ENCODE measurements around the gene IL17A. TPM values are rescaled to one million over a fixed set of nuclear protein-coding genes. Genes with fewer than 3 reads are reported as not detected.

The IL17A gene
- total RNA-seq: not detected
- long read RNA-seq: 0 reads

DNA sequence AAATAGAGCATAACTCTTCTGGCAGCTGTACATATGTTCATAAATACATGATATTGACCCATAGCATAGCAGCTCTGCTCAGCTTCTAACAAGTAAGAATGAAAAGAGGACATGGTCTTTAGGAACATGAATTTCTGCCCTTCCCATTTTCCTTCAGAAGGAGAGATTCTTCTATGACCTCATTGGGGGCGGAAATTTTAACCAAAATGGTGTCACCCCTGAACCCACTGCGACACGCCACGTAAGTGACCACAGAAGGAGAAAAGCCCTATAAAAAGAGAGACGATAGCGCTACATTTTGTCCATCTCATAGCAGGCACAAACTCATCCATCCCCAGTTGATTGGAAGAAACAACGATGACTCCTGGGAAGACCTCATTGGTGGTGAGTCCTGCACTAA lies at the start of gene IL17A:
Gene IL17A, plus strand, starts transcription at position 301 of the 400 bp plus-strand sequence. Its CDS starts 57 bp downstream, at position 358.
- intact Hi-C loops (cut with micrococcal nuclease): no loop called here
- ATAC-seq: no peak
- DNase-seq: no peak

DNA sequence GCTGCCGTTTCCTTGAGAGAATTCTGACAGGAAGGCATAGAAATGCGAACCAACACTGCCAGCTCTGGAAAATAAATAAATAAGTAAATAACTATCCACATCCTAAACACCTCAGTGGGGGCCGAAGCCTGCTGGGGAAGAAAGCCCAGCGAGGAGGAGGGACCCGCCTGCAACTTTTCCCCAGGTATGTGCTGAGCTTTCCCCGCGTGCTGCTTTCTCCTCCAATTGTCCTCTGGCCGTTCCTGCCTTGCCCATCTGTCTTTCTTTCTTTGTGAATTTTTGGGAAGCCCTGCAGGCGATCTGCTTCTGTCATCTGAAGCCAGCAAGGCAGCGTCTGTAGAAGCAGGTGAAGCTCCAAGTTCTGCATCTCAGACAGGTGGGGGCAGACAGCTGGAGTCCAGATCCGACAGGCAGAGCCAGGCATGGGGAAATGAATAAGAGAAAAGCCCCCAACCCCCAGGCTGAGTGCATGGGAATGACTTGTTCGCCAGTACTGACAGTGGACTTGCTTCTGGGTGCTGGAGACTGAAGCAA lies 49.2 kb upstream of the IL17A start:
- intact Hi-C loops (cut with micrococcal nuclease): no loop called here
- no peak for ATAC-seq
- no peak for DNase-seq

DNA sequence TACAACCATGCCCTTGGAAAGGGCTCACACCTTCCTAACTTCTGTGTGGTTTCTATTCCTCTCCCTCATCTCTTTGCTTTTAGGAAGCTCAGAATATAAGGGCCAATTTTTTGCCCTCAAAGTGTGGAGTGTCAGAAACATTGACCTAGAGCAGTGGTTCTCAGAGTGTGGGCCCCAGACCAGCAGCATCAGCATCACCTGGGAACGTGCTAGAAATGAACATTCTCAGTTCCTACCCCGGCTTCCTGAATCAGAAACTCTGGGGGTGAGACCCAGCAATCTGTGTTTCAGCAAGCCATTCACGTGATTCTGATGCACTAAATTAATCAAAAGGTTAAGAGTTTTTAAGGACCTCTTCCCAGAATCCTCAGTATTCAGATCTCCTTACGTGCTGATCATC lies 47.9 kb upstream of the IL17A start:
- intact Hi-C loops (cut with micrococcal nuclease): no loop called here
- no peak for ATAC-seq
- no peak for DNase-seq

DNA sequence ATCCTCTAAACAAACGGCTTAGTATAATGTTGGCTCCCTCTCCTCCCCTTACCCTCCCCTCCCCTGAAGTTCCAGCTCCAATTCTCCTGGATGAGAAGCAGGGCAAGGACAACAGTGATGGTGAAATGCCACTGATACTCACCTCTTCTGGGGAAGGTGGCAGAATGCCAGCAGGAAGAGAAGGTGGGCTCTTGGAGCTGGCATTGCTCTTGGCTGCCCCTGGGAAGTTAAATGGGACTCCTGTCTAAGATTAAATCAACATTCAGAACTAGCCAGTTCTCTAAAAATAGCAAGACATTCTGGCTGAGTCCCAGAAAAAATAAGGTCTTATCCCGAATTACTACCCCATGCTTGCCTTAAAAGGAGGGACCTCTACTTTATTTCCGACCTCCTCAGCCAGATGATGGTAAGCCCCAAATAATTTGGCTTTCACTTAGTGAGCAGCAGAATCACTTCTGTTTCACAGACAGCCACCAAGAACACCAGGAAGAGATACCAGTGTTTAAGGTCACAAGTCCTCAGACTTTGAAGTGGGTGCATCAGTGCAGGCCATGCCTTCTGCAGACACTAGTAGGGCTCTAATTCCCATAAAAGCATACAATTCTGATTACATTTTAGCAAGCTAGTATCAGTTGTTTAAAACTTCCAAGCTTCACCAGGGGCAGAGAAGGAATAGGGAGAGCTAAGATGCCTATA lies 46.0 kb upstream of the IL17A start:
- ATAC-seq (no peak), DNase-seq (no peak)
- intact Hi-C loops (cut with micrococcal nuclease): no loop called here

DNA sequence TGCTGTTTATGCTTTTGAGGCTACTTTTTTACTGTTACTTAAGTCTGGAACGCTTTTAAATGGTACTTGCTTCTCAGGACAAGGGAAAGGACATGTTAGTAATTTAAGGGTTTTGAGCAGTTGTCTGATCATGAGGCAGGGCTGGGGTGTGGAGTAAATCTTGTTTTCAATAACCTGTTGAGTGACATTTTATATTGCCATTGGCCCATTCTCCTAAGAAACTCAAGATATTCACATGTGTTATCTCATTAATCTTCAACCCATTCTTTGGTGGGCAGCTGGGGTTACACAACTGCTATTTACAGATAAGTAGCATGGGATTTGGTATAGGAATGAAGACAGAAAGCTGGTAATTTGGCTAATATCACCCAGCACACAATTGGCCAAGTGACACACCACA lies 44.6 kb upstream of the IL17A start:
- ATAC-seq: no peak
- intact Hi-C loops (cut with micrococcal nuclease): no loop called here
- DNase-seq: no peak

DNA sequence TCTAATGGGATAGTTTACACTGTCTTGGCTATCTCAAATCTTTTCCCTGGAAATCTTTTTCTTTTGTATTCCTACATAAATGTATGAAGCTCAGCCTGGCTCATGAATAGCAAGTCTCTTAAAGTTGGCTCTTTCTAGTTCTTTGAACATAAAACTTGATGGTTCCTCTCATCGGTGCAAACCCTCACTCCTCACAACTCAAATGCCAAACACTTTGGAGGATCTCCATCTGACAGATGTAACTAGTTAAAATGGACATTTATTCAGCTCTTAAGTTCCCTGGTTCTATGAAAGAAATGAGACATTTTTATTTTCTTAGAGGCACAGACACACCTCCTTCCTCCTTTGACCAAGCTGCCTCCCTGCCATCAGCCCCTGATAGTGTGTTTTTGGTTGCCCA lies 43.6 kb upstream of the IL17A start:
- DNase-seq (no peak), ATAC-seq (no peak)
- intact Hi-C loops (cut with micrococcal nuclease): no loop called here

DNA sequence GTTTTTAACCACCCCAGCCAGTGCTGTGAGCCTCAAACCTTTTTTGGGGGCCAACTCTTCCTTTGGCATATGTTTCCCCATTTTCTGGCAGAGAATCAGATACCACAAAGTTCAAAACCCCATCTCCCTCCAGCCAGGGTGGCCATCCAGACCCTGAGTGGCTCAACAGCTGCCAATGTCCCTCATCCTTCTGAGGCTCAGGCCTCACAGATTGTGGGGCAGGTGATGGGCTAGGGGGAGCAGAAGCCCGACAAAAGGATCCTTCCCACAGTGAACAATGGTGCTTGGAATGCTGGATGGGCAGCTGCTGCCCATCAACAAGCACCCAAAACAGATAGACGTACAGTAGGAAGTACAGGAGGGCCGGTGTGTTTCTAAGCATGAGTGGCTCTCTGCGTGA lies 42.6 kb upstream of the IL17A start:
- intact Hi-C loops (cut with micrococcal nuclease): no loop called here
- ATAC-seq (no peak), DNase-seq (no peak)

DNA sequence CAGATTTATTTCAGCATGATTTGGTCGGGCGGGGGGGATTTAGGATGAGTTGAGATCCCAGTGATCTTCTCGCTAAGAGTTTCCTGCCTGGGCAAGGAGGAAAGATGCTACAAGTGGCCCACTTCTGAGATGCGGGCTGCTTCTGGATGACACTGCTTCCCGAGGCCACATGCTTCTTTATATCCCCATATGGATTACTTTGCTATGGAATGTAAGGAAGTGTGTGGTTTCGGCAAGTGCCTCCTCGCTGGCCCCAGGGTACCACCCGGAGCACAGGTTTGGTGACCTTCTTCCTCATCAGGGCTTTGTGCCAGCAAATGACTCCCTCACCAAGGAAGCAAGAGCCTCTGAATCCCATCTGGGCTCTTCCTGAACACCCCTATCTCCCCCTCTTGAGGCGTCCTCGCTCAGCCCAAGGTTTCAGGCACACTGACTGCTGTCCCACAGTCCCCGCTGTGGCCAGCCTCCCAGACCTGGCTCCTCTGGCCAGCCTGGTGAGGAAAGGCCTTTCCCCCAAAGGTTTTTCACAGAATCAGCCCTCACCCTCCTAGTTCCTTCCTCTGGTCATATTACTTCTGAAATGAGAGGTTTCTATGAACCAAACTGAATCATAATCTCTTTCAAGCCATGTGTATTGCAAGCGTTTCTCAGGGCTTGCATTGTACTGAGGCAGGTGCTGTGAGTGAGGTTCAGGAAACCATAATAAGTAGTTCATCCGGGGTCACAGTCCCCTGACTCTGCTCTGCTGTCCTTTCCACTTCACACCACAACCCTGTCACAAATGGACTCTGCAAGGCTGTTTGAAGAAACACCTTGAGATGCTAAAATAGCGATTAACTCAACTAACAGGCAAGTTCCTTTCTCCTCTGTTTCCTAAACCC lies 41.7 kb upstream of the IL17A start:
- ATAC-seq (no peak), DNase-seq (no peak)
- intact Hi-C loops (cut with micrococcal nuclease): no loop called here

DNA sequence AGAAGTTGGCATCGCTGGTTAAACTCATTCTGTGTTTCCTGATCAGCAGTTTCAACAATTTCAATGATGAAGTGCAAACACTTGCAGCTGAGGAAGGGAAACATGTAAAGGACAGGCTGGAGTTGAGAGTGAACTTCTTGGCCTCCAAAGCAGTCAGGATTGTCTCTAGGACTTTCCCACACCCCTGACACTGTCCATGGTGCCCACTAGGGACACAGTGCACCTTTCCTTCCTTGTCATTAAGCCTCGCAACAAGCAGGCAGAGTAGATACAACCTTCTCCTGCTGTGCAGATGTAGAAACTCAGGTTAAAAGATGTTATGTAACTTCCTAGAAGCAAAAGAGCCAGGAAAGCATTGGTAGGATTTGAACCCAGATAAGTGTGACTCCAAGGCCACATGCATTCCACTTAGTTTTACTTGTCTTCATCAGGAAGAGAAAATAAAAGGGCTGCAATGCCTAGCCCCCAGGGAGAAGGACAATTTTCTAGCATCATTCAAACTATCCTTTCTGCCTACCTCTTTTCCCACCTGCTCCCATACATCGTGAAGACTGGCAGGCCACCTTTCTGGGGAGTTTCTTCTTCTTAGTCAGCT lies 39.2 kb upstream of the IL17A start:
- ATAC-seq (no peak), DNase-seq (no peak)
- intact Hi-C loops (cut with micrococcal nuclease): no loop called here

DNA sequence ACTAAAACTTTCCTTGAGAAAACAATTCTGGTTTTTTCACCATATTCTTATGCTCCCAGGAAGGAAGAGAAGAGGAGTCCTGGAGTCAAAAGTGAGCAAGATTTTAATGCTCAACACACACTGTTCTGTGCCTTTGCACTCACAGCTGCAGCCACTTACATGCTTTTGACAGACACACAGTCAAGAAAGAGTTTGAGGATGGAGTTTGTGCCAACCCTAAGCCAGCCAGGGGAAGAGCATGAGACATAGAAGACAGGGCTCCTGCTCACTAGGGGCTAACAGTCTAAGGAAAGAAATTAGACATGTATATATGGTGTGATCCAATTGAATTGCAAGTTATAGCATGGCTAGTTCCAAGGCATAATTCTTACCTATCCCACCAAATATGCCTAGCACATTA lies 37.1 kb upstream of the IL17A start:
- intact Hi-C loops (cut with micrococcal nuclease): no loop called here
- DNase-seq (no peak), ATAC-seq (no peak)

DNA sequence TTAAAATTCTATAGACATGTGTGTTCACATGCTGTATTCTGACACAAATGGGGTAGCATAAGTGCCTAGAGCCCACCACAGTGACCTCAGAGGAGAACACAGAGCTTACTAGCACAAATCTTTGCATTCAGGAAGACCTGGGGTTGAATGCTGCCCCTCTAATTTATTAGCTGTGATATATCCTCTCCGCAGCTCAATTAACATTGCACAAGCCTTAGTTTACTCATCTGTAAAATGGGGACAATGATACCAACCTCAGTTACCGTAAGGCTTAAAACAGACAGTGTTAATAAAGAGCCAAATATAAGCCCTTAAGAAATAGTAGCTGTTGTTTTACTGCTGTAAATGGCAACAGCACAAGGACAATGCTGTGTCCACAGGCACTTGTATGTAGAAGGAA lies 36.2 kb upstream of the IL17A start:
- ATAC-seq (no peak), DNase-seq (no peak)
- intact Hi-C loops (cut with micrococcal nuclease): no loop called here

DNA sequence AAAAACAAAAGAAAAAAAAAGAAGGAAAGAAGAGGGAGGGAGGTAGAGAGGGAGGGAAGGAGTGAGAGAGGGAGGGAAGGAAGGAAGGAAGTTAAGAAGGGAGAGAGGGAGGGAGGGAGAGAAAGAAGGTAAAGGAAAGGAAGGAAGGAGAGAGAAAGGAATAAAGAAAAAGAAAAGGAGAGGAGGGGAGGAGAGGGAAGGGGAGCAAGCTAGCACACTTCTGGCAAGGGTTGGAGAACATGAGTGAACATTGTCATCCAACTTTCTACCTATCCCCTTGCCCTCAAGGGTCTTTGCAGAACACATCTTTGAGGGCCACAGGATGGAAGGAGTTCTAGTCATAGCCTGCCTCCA lies 34.1 kb upstream of the IL17A start:
- DNase-seq (no peak), ATAC-seq (no peak)
- intact Hi-C loops (cut with micrococcal nuclease): no loop called here

DNA sequence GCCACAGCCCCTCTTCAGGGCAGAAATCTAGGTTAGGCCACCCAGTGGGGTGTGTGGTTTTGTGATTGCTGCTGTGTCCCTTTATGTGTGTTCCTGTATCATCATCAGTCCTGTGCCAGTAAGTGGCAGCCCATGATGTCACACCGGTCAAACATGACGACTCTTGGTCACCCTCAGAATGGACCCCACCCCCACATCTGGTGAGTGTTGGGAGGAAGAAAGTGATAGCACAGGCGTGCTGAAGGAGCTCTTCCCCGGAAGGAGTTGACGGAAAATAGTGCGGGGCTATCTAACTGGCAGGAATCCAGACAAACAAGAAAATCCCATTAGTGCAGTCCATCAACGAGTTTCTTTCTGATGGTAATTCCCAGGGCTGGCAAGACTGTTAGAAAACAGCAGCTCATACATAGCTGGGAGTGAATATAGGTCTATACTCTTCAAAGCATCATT lies 33.4 kb upstream of the IL17A start:
- intact Hi-C loops (cut with micrococcal nuclease): no loop called here
- ATAC-seq: no peak
- no peak for DNase-seq

DNA sequence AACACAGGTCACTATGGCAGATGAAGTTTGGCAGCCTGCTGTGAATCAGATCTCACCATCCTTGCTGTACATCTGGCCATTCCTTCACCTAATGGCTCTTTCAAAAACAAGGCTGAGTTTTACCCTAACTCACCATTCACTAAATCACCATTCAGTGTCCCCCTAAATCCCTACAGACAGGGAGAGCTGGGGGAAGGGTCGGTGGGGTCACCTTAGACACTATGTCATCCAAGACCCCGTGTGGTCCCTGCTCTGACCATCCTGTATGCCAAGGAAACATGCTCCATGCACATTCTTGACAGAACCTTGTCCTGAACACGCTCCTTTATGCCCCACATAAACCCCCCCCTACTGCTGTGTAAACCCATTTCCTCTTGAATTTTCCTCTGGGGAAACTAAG lies 31.8 kb upstream of the IL17A start:
- DNase-seq (no peak), ATAC-seq (no peak)
- intact Hi-C loops (cut with micrococcal nuclease): no loop called here

DNA sequence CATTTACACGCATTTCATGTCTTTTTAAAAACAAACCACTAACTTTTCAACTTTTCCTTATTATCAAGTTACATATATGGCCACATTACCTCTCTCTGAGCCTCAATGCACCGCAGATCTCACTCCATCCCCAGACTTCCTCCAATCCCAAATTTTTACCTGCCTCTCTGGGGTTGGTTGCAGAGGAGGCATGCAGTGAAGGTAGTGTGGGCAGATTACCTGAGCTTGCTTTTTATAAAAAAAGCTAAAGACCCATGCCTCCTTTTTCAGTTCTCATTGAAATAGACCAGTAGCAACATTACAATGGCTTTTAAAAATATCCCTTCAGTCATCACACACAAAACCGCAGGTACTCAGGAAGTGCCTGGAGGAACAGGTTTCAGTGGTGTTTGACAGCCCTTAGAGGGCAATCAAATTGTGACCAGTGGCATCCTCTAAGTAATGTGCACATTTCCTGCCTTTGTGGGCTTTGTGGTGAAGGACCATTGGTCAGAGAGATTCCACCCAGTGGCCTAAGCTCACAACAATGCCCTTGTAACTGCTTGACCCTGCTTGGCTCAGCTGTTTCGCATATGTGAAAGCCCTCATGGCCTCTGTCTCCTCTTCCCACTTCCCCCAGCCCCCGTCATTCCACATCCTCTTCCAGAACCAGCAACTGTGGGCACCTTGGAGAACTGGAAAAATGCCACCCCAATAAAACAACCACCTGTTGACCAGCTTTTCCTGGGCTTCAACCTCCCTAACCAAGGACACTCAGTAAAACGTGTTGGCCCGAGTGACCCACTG lies 30.2 kb upstream of the IL17A start:
- no peak for ATAC-seq
- intact Hi-C loops (cut with micrococcal nuclease): no loop called here
- no peak for DNase-seq

DNA sequence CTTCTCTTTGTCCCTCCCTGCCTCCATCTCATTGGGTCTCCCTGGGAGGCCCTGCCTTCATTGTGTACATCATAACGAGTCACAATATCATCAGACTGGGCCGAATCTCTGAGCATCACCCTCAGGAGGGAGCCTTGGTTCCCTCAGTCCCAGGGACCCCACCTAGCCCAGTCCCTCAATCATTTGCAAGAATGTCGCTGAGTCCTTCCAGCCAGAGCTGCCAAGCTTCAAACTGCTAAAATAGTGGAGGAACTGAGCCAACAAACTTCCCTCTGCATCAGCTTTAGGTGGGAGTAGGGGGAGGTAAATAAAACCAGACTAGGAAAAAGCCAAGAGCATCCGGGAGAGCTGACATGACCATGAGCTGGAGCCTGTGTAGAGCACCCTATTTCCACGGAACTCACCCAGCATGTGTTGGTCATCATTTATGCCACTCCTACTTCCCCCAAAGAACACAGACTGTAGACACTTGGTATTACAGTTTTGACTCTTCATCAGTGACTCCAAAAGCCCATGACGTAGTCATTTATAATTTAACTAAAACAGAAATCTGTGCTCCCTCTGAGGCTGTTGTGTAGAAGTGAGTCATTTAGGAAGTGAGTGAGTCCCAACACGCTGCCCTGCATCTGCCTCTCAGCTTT lies 28.8 kb upstream of the IL17A start:
- DNase-seq (no peak), ATAC-seq (no peak)
- intact Hi-C loops (cut with micrococcal nuclease): no loop called here

DNA sequence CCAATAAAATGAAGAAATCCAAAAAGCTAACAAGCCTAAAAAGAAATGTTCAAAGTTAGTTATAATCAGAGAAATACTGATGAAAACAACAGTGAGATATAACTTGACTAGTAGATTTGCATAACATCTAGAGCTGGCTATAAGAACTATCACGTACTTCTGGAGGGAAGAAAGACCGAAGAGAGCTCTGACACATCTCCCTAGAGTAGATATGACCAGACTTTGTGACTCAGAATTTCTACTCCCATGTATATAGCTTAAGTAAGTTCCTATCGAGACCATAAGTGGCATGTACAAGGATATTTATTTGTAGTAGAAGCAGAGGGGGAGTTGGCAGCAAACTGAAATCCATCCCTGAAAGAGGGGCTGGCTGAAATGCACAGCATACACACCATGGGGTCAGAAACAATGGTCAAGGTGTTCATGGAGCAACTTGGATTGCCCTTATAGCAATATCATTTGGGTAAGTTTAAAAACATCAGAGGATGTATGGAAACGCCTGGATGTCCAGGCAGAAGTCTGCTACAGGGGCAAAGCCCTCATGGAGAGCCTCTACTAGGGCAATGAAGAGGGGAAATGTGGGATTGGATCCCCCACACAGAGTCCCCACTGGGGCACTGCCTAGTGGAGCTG lies 25.6 kb upstream of the IL17A start:
- DNase-seq: no peak

DNA sequence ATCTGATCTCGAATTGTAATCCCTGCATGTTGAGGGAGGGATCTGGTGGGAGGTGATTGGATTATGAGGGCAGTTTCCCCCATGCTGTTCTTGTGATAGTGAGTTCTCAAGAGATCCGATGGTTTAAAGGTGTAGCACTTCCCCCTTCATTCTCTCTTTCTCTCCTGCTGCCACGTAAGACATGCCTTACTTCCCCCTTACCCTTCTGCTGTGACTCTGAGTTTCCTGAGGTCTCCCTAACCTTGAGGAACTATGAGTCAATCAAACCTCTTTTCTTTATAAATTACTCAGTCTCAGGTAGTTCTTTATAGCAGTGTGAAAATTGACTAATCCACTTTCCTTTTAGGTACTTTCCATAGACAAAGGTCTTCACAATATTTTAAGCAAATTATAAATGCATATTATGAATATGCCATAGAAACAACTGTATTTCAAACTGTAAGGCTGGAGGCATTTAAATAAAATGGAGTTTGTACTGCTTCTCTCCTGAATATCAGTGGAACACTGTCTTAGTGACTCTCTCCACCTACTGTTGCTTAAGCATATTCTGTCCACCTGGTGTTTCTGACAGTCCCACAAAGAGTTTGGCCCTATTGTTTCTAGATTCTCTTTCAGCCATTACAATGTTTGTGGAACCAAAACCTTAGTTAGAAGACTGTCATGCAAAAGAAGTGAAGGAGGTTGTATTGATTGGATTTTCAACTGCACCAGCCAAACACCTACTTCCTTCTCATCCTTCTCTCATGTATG lies 24.3 kb upstream of the IL17A start:
- ATAC-seq: no peak
- no peak for DNase-seq
- intact Hi-C loops (cut with micrococcal nuclease): no loop called here

More for the DNA sequence above, 25.6 kb upstream of the IL17A start:
- intact Hi-C loops (cut with micrococcal nuclease): no loop called here
- no peak for ATAC-seq

Data from left ventricle myocardium superior (tissue), 1 donor.